A549 treated with dexamethasone at 1 μM for 4 hours (cell line): ENCODE results near the gene C7orf25. TPM values are rescaled to one million over a fixed set of nuclear protein-coding genes. Genes with fewer than 3 reads are reported as not detected.

Experiments
- total RNA-seq: library from RNA; stranded (reverse); fragments of 200-300 nt; extraction: Qiagen RNA extraction; gene quantifications from 5 replicates; pipeline ENCODE4 v1.2.3, GENCODE V29; 2022

The C7orf25 gene
- total RNA-seq = 1.5 to 2.7 TPM (median 2.3 TPM) in 5 replicates

DNA sequence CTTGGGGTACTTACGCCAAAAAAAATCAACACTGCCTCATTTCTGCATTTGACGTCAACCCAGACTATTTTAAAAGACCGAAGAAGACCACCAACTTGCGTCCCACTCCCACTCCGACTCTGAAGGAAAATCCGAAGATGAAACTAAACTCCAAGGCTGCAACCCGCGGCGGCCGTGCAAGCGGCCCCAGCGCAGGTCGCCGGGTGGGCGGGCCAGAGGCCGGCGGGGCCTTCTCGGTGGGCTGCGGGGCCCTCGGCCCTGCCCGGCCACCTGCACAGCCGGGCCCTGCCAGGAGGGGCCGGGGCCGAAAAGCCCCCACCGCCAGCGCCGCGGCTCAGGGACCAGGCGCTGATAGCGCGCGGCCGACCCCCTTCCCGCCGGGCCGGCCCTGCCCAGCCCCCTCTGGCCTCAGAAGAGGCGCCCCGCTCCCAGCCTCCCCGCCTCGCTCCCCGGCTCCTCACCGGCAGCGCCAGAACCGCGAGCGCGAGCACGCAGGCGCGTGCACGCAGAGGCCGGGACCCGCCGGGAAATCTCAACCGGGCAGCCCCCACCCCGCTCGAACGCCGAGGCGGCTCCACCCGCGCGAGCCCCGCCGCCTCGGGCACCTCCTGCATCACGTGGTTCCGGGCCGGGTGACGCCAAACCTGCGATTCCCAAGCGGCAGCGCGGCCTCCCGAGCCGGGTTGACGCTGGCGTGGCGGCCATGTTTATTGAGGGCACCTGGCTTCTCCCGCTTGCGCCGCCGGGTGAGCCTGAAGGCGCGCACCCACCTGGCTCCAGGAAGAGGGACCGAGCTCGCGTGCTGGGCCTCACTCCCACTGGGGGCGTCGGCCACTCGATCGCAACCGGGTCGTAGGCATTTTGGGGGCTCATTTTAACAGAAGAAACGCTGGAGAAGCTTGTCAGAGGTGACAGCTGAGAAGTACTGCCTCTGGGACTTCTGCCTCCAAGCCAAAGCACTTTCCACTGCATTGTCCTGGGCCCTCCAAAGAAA, at the start of gene C7orf25:
TSS of gene C7orf25 (minus strand) at position 617 of the 994 bp plus-strand sequence. CDS start 1,170 bp downstream, outside the sequence.

DNA sequence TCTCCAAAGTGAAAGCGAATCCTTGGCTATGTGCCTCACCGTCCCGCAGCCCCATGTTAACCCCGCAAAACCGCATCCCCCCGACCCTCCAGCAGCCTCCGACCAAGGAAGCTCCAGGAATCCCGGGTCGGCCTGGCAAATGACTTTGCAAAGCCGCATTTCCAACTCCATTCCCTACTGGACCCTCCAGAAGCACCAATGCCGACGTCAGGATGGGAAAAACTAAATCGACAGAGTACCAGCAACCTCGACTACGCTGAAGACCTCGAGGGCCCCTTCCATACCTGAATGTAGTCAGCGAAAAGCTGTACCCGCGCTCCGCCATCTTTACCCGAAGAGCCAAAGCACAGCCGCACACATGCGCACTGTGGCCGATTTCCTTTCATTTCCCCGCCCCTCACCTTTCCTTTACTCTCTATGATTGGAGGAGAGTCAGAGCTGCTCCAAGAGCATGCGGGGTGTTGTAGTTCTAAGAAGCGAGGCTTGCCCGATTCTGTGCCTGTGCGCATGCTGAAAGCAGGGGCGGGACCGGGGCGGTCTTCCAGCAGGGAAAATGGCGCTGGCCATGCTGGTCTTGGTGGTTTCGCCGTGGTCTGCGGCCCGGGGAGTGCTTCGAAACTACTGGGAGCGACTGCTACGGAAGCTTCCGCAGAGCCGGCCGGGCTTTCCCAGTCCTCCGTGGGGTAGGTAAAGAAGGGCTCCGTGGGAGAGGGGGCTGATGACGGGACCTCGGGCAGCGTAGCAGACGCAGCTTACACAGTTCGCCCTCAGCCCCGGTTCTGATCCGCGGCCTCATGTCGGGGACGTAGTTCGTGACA, 20.2 kb upstream of the C7orf25 start, which contains the start of the genes MRPL32 and PSMA2:
TSS of gene MRPL32 (plus strand) at position 543 of the 818 bp plus-strand sequence. CDS start at position 554, 11 bp downstream.
TSS of gene PSMA2 (minus strand) at position 341 of the 818 bp plus-strand sequence. CDS start at position 325, 16 bp downstream.

Other genes starting within 250 kb of the C7orf25 start
- gene PSMA2, start 20.1 kb upstream of the C7orf25 start, total RNA-seq = 129 to 209 TPM (median 148 TPM) in 5 replicates
- gene MRPL32, start 20.3 kb upstream of the C7orf25 start, total RNA-seq = 68.7 to 81.6 TPM (median 72.6 TPM) in 5 replicates
- gene HECW1, start 200.6 kb upstream of the C7orf25 start, total RNA-seq = 15.9 to 20.5 TPM (median 19.2 TPM) in 5 replicates